HG02763 (cell line): Measurements from ENCODE around the gene SVIL.
"Not testable (repeated sequence)": the region's sequence is repeated elsewhere in the genome, so short reads cannot be mapped to it uniquely, and the experiment has no call there.

ENCODE experiments used
- ATAC-seq: cut with Tn5 transposase; IDR thresholded peaks from one replicate; pipeline ENCODE4 v1.9.1; 2021; ENCODE audit warnings: mild to moderate bottlenecking, moderate library complexity; ENCODE audit not compliant: unreplicated experiment

The SVIL gene

GRCh38 chr10:29579455-29579970 lies 55.3 kb downstream of the SVIL start:
- no peak for ATAC-seq

GRCh38 chr10:29578457-29578856 lies 56.3 kb downstream of the SVIL start:
- no peak for ATAC-seq

GRCh38 chr10:29576681-29577080 lies 58.1 kb downstream of the SVIL start:
- ATAC-seq, result no peak

- no peak for ATAC-seq
These were observed 59.7 kb downstream of the SVIL start for GRCh38 chr10:29575098-29575455.

GRCh38 chr10:29574212-29575097 lies 60.3 kb downstream of the SVIL start:
- not testable (repeated sequence) for ATAC-seq

GRCh38 chr10:29570248-29570647 lies 64.5 kb downstream of the SVIL start:
- ATAC-seq, result not testable (repeated sequence)

GRCh38 chr10:29569795-29570194 lies 65.0 kb downstream of the SVIL start:
- no peak for ATAC-seq

GRCh38 chr10:29567003-29567402 lies 67.8 kb downstream of the SVIL start:
- ATAC-seq, result no peak

GRCh38 chr10:29566209-29566608 lies 68.6 kb downstream of the SVIL start:
- ATAC-seq, result not testable (repeated sequence)

- no peak for ATAC-seq
These were observed 71.2 kb downstream of the SVIL start for GRCh38 chr10:29563420-29564035.

GRCh38 chr10:29563006-29563405 lies 71.8 kb downstream of the SVIL start:
- peak; percentile 63 for ATAC-seq

GRCh38 chr10:29559996-29560395 lies 74.8 kb downstream of the SVIL start:
- no peak for ATAC-seq

- no peak for ATAC-seq
These were observed 77.1 kb downstream of the SVIL start for GRCh38 chr10:29557665-29558064.

GRCh38 chr10:29555746-29556481 lies 78.9 kb downstream of the SVIL start:
- no peak for ATAC-seq

- ATAC-seq, result no peak
These were observed 79.6 kb downstream of the SVIL start for GRCh38 chr10:29555091-29555745.

GRCh38 chr10:29554660-29555059 lies 80.1 kb downstream of the SVIL start:
- no peak for ATAC-seq

- ATAC-seq, result no peak
These were observed 81.1 kb downstream of the SVIL start for GRCh38 chr10:29553544-29554250.

GRCh38 chr10:29553116-29553515 lies 81.7 kb downstream of the SVIL start:
- ATAC-seq, result not testable (repeated sequence)

- not testable (repeated sequence) for ATAC-seq
These were observed 85.3 kb downstream of the SVIL start for GRCh38 chr10:29549493-29549892.

- no peak for ATAC-seq
These were observed 87.9 kb downstream of the SVIL start for GRCh38 chr10:29546773-29547313.
